GM19240 (cell line): Measurements from ENCODE around the gene CMC2.
A peak's percentile ranks its signal among the peaks of the same experiment; 100 is the strongest.

ENCODE experiments used
- DNase-seq: peaks from one replicate; pipeline ENCODE4 v3.0.0; 2011; ENCODE audit warnings: low spot score; ENCODE audit not compliant: insufficient read length

CMC2 gene

GRCh38 chr16:81006813-81007695 lies at the start of gene CMC2, which contains the start of gene CENPN:
Gene CMC2 (minus strand): TSS chr16:81006885. CDS start chr16:80997394, 9,491 bp downstream.
Gene CENPN (plus strand): TSS chr16:81007214. CDS start chr16:81011940, 4,726 bp downstream.
- DNase-seq: peak; percentile 72

GRCh38 chr16:81053761-81054160 lies 47.1 kb upstream of the CMC2 start:
- DNase-seq: no peak

- DNase-seq: no peak
These were observed 36.1 kb upstream of the CMC2 start for GRCh38 chr16:81042821-81043220.

GRCh38 chr16:81041696-81042095 lies 35.0 kb upstream of the CMC2 start:
- DNase-seq: no peak

GRCh38 chr16:81040842-81041241 lies 34.2 kb upstream of the CMC2 start:
- no peak for DNase-seq

GRCh38 chr16:81040131-81040530 lies 33.4 kb upstream of the CMC2 start:
- DNase-seq: no peak

- DNase-seq: no peak
These were observed 30.2 kb upstream of the CMC2 start for GRCh38 chr16:81036751-81037350.

- DNase-seq: peak; percentile 22
These were observed 29.5 kb upstream of the CMC2 start for GRCh38 chr16:81035975-81036750.

GRCh38 chr16:81035398-81035974 lies 28.8 kb upstream of the CMC2 start, which contains the start of gene ATMIN:
Gene ATMIN (plus strand): TSS chr16:81035842. CDS start chr16:81035871, 29 bp downstream.
- DNase-seq: peak; percentile 92

- no peak for DNase-seq
These were observed 23.4 kb upstream of the CMC2 start for GRCh38 chr16:81029930-81030604.

- no peak for DNase-seq
These were observed 19.7 kb upstream of the CMC2 start for GRCh38 chr16:81026429-81026828.

- no peak for DNase-seq
These were observed 11.8 kb upstream of the CMC2 start for GRCh38 chr16:81018496-81018895.

- DNase-seq: no peak
These were observed 8.0 kb upstream of the CMC2 start for GRCh38 chr16:81014672-81015071.

- DNase-seq: no peak
These were observed 6.3 kb upstream of the CMC2 start for GRCh38 chr16:81012974-81013373.

- DNase-seq: no peak
These were observed 1.8 kb upstream of the CMC2 start for GRCh38 chr16:81008505-81008789.

GRCh38 chr16:81006211-81006812 lies 373 bp downstream of the CMC2 start:
- DNase-seq: no peak

GRCh38 chr16:81005610-81006161 lies 999 bp downstream of the CMC2 start:
- no peak for DNase-seq

GRCh38 chr16:81004646-81005353 lies 1.9 kb downstream of the CMC2 start:
- no peak for DNase-seq

- no peak for DNase-seq
These were observed 2.9 kb downstream of the CMC2 start for GRCh38 chr16:81003610-81004460.
